OCI-LY1 (cell line): ENCODE results near the gene TEX50.

Experiments used
- EZH2 ChIP-seq: fragments of 200-600 bp; sonication (generic), shearing (Covaris generic); IDR thresholded peaks from 2 replicates; pipeline ENCODE4 v1.8.0; 2017; ENCODE audit warnings: borderline replicate concordance, mixed run types, mild to moderate bottlenecking, antibody characterized with exemption, low read length, moderate library complexity, mixed read lengths
- TF ChIP-seq, protein P1 (sequence below): fragments of 200-600 bp; sonication (generic), shearing (Covaris generic); IDR thresholded peaks from 2 replicates; pipeline ENCODE4 v1.5.1; 2017; ENCODE audit warnings: mild to moderate bottlenecking, antibody characterized with exemption, low read length, moderate library complexity, mixed read lengths

DNA sequence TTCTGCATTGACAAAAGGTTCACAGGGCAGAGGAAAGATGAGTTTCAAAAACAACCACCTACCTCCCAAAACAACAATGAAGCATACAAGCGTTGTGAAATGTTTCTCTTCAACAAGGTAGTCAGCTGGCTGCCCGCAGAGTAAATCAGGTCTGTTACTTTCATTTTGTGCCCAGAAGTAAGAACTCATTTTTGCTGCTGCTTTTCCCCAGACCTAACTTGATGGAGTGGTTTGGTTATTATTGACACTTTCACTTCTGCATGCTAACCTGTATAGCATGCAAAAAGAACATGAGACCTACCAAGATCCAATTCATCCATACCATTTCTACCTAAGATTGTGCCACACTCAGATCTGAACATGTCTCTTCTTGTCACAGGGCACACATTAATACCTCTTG is 33.5 kb upstream of the TEX50 start:
- TF ChIP-seq, protein P1, sequence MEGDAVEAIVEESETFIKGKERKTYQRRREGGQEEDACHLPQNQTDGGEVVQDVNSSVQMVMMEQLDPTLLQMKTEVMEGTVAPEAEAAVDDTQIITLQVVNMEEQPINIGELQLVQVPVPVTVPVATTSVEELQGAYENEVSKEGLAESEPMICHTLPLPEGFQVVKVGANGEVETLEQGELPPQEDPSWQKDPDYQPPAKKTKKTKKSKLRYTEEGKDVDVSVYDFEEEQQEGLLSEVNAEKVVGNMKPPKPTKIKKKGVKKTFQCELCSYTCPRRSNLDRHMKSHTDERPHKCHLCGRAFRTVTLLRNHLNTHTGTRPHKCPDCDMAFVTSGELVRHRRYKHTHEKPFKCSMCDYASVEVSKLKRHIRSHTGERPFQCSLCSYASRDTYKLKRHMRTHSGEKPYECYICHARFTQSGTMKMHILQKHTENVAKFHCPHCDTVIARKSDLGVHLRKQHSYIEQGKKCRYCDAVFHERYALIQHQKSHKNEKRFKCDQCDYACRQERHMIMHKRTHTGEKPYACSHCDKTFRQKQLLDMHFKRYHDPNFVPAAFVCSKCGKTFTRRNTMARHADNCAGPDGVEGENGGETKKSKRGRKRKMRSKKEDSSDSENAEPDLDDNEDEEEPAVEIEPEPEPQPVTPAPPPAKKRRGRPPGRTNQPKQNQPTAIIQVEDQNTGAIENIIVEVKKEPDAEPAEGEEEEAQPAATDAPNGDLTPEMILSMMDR = no peak
- no peak for TF ChIP-seq EZH2
